ENCODE measurements around the gene EIF5AL1.
"Not testable (repeated sequence)": the region's sequence is repeated elsewhere in the genome, so short reads cannot be mapped to it uniquely, and the experiment has no call there.

EIF5AL1 gene

GRCh38 chr10:79488336-79488735 is 24.0 kb upstream of the EIF5AL1 start:
- DNase-seq: no peak

- DNase-seq: no peak
Measured at GRCh38 chr10:79488870-79489269, 23.5 kb upstream of the EIF5AL1 start.

- DNase-seq: no peak
Measured at GRCh38 chr10:79490400-79491142, 21.8 kb upstream of the EIF5AL1 start.

DNA sequence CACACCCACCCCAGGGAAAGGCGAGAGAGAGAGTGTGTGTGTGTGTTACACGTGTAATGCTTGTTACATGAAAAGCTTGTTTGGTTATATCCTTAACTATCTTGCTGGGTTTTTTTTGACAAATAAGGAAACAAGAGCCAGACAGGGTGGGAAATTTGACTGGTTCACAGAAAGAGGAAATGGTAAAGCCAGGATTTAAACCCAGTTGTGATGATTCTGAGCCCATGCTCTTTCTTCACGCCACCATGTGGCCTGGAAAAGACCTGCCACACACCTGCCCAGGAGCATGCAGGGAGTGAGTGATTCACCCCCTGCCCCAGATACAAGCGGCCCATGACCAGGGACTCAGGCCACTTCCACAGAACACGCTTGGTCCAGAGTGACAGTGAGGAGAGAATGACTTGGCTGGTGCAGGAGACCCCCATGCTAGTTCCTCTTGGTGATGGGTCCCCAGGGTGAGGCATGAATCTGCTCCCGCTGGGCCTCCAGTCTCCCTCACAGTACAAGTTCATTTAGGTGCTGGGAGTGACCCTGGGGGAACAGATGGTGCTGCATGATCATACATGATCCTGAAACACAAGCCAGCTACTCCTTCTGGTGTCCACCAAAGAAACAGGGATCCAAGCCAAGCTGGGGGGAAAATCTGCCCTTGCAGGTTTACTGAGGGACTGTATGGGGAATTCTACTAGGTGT is 21.0 kb upstream of the EIF5AL1 start:
- DNase-seq: no peak

GRCh38 chr10:79492256-79492655 is 20.1 kb upstream of the EIF5AL1 start:
- no peak for DNase-seq

GRCh38 chr10:79492839-79493238 is 19.5 kb upstream of the EIF5AL1 start:
- DNase-seq: no peak

DNA sequence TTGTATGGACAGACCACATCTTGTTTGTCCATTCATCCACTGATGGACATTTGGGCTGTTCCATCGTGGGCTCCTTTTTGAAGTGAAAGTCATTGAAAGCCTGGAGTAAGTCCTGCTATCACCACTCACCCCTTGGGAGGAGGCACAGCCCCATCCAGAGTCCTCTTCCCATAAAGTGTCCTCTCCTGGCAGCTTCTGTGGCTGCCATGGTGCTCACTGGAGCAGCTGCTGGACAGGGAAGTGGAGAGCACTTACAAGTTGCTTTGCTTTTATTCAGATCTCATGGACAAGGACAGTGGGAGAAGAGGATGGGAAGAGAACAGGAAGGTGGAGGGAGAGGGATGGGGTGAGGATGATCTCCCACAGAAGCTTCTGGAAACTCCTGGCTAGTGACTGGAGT is 18.5 kb upstream of the EIF5AL1 start:
- no peak for DNase-seq

- no peak for DNase-seq
Measured at GRCh38 chr10:79494871-79495705, 17.2 kb upstream of the EIF5AL1 start.

- DNase-seq: no peak
Measured at GRCh38 chr10:79495791-79496190, 16.5 kb upstream of the EIF5AL1 start.

- DNase-seq: no peak
Measured at GRCh38 chr10:79496896-79497295, 15.4 kb upstream of the EIF5AL1 start.

GRCh38 chr10:79498291-79498829 is 14.0 kb upstream of the EIF5AL1 start:
- DNase-seq: no peak

- no peak for DNase-seq
Measured at GRCh38 chr10:79502561-79503309, 9.6 kb upstream of the EIF5AL1 start.

GRCh38 chr10:79503787-79504186 is 8.5 kb upstream of the EIF5AL1 start:
- DNase-seq: not testable (repeated sequence)

DNA sequence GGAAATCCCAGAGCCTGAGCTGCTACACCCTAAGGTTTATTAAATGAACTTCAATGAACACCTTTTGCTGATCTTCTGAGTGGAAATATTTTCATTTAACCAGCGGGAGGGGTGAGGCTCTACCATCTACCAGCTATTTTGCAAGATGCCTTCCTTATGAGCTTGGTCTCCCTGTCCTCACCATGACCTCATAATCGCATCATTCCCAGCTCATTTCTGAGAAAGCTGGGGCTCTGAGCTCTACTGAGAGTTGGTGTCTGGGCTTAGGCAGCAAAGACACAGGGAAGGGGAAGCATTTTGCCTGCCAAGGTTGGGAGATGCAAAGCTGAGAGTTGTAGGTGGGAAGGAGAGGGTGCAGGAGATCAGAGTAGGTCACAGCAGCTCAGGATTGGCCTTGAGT is 7.8 kb upstream of the EIF5AL1 start:
- DNase-seq: not testable (repeated sequence)

- DNase-seq: not testable (repeated sequence)
Measured at GRCh38 chr10:79505328-79505727, 7.0 kb upstream of the EIF5AL1 start.

GRCh38 chr10:79505829-79506228 is 6.5 kb upstream of the EIF5AL1 start:
- DNase-seq: no peak

DNA sequence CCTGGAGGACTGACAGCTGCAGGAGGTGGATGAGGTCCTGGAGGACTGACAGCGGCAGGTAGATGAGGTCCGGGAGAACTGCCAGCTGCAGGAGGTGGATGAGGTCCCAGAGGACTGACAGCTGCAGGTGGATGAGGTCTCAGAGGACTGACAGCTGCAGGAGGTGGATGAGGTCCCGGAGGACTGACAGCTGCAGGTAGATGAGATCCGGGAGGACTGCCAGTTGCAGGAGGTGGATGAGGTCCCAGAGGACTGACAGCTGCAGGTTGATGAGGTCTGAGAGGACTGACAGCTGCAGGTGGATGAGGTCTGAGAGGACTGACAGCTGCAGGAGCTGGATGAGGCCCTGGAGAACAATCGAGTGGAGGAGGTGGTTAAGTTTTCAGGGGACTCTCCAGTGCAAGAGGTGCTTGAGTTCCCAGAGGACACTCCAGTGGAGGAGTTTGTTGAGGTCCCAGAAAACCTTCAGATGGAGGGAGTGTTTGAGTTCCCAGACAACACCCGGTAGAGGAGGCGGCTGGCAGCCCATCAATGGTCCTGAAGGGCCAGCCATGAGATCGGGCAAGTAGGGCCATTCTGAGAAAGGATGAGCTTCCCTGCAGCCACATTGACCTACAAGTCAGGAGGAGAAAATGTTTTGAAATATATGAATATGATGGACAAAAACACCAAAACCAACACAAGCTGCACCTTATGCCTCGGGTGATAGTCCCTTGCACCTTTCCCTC is 4.7 kb upstream of the EIF5AL1 start:
- no peak for DNase-seq

GRCh38 chr10:79508245-79508644 is 4.1 kb upstream of the EIF5AL1 start:
- not testable (repeated sequence) for DNase-seq

GRCh38 chr10:79509306-79509933 is 2.9 kb upstream of the EIF5AL1 start:
- not testable (repeated sequence) for DNase-seq

DNA sequence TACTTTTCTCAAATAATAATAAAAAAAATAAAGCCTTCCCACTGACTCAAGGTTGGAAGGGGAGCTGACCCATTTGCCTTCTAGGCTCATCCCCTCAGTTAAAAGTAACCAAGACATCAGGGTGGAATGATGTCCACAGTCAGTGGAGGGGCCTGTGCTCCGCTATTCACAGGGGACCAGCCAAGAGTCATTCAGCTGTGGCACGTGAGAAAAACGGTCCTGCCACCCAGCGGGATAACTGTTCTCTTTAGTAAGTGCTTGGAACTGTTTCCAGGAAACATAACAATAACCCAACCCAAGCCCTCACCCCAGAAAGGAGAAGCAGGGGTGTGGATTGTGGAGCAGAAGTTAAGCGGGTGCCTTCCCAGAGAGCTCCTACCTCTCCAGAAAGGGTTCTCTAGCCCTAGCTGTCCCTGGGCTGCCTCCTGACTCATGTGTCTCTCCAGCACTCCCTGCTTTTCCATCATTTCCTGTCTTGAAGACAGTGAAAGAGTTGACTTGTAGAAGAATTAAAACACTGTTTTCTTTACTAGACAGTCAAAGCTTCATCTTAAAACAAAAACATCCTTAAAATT is 2.3 kb upstream of the EIF5AL1 start:
- DNase-seq: not testable (repeated sequence)

Measured in cortex of kidney (tissue), 1 donor.